ENCODE measurements around the gene SYNE3.

- TF ChIP-seq CTCF (IDR thresholded peaks at IDR 0.05; ENCODE audit: insufficient read depth, low read length) (no peak), REST (IDR thresholded peaks at IDR 0.05; ENCODE audit: insufficient replicate concordance, low read depth) (no peak)
Measured at GRCh38 chr14:95476747-95477146, 39.7 kb downstream of the SYNE3 start.

Measured in HL-60 (cell line).